Activated naive CD8-positive, alpha-beta T cell treated with anti-CD3 and anti-CD28 coated beads for 36 hours (primary cell): Measurements from ENCODE around the gene FXYD4. TPM values are rescaled to one million over a fixed set of nuclear protein-coding genes. Genes with fewer than 3 reads are reported as not detected.
"Not testable (repeated sequence)": the region's sequence is repeated elsewhere in the genome, so short reads cannot be mapped to it uniquely, and the experiment has no call there.

Source experiments
- DNase-seq: peaks from one replicate; pipeline ENCODE4 v3.0.0; 2021
- H3K27ac Mint-ChIP-seq: one replicate; pipeline ENCODE4 v1.8.0; 2022; ENCODE audit warnings: mild to moderate bottlenecking, moderate library complexity, mixed read lengths
- H3K27me3 Mint-ChIP-seq: one replicate; pipeline ENCODE4 v1.8.0; 2022; ENCODE audit warnings: mild to moderate bottlenecking, mixed read lengths
- H3K36me3 Mint-ChIP-seq: one replicate; pipeline ENCODE4 v1.8.0; 2021; ENCODE audit warnings: mild to moderate bottlenecking, mixed read lengths
- H3K4me1 Mint-ChIP-seq: one replicate; pipeline ENCODE4 v1.8.0; 2021; ENCODE audit warnings: mixed read lengths
- H3K4me3 Mint-ChIP-seq: one replicate; pipeline ENCODE4 v1.8.0; 2022; ENCODE audit warnings: mild to moderate bottlenecking, moderate library complexity, mixed read lengths
- H3K9me3 Mint-ChIP-seq: one replicate; pipeline ENCODE4 v1.8.0; 2022; ENCODE audit warnings: mixed read lengths
- total RNA-seq, 2 experiments: library from RNA; stranded (reverse); gene quantifications; one replicate each; pipeline ENCODE4 v1.2.3, GENCODE V29; 2021

The FXYD4 gene
- total RNA-seq, 2 experiments from 2014 or later, result not detected

DNA sequence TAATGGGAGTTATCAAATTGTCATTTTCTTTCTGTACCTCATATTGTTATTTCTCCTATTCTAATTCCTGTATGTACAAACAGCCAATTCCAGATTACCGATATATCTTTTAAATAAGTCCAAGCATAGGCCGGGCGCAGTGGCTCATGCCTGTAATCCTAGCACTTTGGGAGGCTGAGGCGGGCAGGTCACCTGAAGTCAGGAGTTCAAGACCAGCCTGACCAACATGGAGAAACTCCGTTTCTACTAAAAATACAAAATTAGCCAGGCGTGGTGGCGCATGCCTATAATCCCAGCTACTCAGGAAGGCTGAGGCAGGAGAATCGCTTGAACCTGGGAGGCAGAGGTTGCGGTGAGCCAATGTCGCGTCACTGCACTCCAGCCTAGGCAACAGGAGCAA is 21.8 kb downstream of the FXYD4 start:
- DNase-seq, H3K9me3 Mint-ChIP-seq, H3K27me3 Mint-ChIP-seq: not testable (repeated sequence)
- peak overlapping the region; percentile 80 for H3K27ac Mint-ChIP-seq
- H3K4me1 Mint-ChIP-seq, result peaks cover 68% of the 10 kb centered on the region
- H3K4me3 Mint-ChIP-seq, result peak overlapping the region; percentile 0
- H3K36me3 Mint-ChIP-seq, result peaks cover 80% of the 10 kb centered on the region

DNA sequence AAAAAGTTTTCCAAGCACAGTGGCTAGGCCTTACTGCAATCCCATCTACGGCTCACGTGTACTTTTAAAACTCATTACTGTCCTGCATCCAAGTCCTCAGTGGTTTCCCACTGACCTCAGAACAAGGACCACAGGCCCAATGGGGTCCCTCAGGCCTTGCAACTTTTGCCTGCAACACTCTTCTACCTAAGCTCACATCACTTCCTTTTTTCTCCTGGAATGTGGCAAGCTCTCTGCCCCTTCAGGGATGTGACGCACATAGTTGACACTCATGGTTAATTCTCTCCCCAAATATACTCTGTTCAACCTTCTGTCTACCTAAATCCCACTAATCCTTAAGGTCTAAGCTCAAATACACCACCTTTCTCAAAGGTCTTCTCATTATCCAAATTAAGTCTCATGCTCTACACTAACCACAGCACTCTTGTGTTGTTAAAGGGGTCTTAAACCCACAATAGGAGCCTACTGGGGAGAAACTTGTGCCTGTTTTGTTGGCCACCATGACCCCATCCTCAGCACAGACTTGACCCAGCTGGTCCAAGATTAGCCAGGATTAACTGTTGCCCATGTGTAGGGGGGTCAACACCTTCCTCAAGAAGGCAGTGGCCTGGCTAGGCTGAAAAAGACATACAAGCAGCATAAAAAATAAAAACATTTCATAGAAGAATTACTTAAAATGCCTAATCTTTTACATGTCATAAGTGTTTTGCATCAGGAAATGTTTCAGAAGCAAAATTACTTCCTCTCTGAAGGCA is 22.3 kb downstream of the FXYD4 start:
- no peaks in the 10 kb centered on the region for H3K9me3 Mint-ChIP-seq
- H3K27me3 Mint-ChIP-seq, result no peaks in the 10 kb centered on the region
- H3K4me1 Mint-ChIP-seq, result peaks cover 65% of the 10 kb centered on the region
- DNase-seq, result no peak
- no peak overlapping the region for H3K4me3 Mint-ChIP-seq
- peak overlapping the region; percentile 97 for H3K27ac Mint-ChIP-seq
- H3K36me3 Mint-ChIP-seq, result peaks cover 80% of the 10 kb centered on the region

DNA sequence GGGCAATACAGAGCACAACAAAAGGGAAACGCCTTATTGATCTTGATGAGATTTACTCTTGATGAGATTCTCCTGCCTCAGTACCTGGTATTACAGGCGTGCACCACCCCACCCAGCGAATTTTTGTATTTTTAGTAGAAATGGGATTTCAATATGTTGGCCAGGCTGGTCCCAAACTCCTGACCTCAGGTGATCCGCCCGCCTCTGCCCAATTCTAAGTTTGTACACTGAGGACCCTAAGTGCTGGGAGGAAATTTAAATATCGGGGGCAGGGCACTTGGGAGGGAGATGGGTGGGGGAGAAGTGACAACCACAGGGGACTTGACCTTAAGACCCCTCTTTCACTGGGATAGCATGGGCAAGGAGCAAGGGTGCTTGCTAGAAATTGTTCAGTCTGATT is 23.4 kb downstream of the FXYD4 start:
- Mint-ChIP-seq H3K36me3 (peaks cover 81% of the 10 kb centered on the region), H3K27me3 (no peaks in the 10 kb centered on the region), H3K4me3 (peak overlapping the region; percentile 89), H3K9me3 (no peaks in the 10 kb centered on the region), H3K27ac (peak overlapping the region; percentile 97), H3K4me1 (peaks cover 66% of the 10 kb centered on the region)
- no peak for DNase-seq

DNA sequence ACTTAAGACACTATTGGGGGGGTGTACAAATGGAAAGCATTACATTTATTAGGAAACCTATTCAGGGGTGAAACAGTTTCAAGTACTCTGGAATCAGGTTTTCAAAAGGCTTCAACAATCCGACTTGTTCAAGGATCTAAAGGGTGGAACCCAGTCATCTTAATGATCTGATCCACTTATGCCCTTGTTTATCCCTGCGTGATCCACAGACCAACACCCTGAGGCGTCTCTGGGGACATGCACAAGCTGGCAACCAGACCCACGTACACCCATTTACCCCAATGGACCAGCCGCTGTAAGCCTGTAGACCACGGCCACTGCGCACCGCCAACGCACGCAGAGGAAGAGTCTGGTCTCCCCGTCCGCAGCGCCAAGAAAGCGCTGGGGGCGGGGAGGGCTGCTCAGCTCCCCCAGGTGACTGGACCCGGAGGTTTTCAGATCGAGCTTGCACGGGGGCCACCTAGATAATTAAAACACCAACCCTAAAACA is 24.2 kb downstream of the FXYD4 start:
- Mint-ChIP-seq H3K4me3 (peak overlapping the region; percentile 89), H3K27ac (peak overlapping the region; percentile 97), H3K27me3 (no peaks in the 10 kb centered on the region), H3K4me1 (peaks cover 67% of the 10 kb centered on the region), H3K9me3 (no peaks in the 10 kb centered on the region), H3K36me3 (peaks cover 84% of the 10 kb centered on the region)
- DNase-seq, result peak; percentile 35

DNA sequence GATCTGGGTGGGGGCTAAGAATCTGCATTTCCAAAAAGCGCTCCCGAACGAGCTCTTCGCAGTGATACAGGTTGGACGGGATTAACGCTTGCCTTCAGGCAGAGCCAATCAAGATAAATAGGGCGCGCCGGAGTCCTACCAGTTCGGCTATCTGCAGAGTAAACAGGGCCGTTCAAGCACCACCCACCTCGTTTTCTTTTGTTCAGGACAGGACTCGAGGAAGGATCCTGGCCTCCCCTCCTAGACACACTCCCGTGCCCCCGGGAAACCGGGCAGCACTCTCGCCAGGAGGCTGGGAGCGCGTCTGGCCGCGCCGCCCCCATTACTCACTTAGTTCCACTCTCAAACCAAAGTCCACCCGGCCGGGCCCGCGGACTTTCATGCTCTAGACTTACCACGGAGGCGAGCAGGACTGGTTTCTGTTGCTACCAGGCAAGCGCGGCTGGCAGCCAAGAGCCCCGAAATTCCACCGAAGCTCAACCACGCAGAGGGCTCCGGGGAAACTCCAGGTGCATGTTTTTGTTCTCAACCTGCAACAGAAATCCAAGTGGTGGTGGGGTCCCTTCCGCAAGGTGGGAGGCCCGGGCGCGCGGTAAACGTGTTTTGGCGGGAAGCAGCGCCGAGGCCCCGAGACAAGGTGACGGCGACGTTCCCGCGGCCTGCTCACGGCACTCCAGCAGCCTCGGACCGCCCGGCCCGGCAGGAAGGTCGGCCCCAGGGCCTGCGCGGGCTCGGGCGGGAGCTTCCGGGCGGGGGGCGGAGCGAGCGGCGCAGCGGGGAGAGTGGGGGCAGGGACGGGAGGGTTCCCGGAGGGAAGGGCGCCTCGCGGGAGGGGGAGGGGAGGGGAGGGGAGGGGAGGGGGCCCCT is 24.9 kb downstream of the FXYD4 start:
- peaks cover 68% of the 10 kb centered on the region for H3K4me1 Mint-ChIP-seq
- DNase-seq, result peak; percentile 86
- peaks cover 85% of the 10 kb centered on the region for H3K36me3 Mint-ChIP-seq
- H3K9me3 Mint-ChIP-seq, result no peaks in the 10 kb centered on the region
- H3K4me3 Mint-ChIP-seq, result peak overlapping the region; percentile 93
- peak overlapping the region; percentile 97 for H3K27ac Mint-ChIP-seq
- no peaks in the 10 kb centered on the region for H3K27me3 Mint-ChIP-seq

DNA sequence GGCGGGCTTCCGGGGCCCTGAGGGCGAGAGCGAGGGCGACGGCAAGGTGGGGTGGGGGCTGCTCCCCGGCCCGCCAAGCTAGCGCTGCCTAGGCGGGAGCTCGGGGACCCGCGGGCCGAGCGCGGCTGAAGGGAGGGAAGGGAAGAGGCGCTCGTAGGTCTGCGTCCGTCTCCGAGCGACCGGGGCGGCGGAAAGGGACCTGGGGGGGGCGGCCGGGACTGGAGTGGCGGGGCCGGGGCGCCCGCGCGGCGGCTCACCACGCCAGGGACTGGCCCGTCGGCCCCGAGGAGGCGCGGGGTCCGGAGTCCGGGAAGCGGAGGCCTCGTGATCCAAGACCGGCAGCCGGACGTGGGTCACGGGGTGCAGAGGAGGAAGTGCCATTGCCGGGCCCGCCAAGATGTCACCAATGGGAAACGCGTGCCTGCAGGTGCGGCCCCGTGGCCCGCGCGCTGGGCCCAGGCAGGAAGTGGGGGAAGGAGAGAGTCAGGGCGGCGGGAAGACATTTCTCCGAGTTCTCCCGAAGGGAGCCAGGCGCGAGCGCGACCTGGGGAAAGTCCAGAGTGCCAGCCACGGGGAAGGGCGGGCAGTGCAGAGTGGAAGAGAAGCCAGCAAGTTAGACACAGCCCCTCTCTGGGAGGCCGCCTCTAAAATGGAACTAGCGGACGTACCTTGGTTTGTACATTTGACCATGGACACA is 25.6 kb downstream of the FXYD4 start:
- DNase-seq, result peak; percentile 90

DNA sequence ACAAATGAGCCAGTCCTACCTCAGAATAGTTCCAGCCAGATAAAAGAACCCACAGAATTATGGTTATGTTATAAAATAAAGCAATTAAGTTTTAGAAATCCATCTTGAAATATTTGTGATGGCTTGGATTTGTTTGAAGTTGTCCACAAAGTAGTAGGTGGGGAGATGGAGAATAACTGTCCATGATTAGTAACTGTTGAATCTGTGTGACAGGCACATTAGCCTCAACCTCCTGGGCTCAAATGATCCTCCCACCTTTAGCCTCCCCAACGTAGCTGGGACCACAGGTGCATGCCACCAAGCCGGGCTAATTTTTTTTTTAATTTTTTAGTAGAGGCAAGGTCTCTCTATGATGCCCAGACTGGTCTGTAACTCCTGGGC is 27.5 kb downstream of the FXYD4 start:
- Mint-ChIP-seq H3K4me1 (peaks cover 71% of the 10 kb centered on the region), H3K9me3 (no peaks in the 10 kb centered on the region), H3K36me3 (peaks cover 87% of the 10 kb centered on the region), H3K27me3 (no peaks in the 10 kb centered on the region), H3K4me3 (peak overlapping the region; percentile 93), H3K27ac (peak overlapping the region; percentile 98)
- no peak for DNase-seq

More for the DNA sequence above, 25.6 kb downstream of the FXYD4 start:
- H3K27ac Mint-ChIP-seq, result peak overlapping the region; percentile 98
- no peaks in the 10 kb centered on the region for H3K27me3 Mint-ChIP-seq
- H3K4me3 Mint-ChIP-seq, result peak overlapping the region; percentile 93
- peaks cover 86% of the 10 kb centered on the region for H3K36me3 Mint-ChIP-seq
- no peaks in the 10 kb centered on the region for H3K9me3 Mint-ChIP-seq
- H3K4me1 Mint-ChIP-seq, result peaks cover 69% of the 10 kb centered on the region

DNA sequence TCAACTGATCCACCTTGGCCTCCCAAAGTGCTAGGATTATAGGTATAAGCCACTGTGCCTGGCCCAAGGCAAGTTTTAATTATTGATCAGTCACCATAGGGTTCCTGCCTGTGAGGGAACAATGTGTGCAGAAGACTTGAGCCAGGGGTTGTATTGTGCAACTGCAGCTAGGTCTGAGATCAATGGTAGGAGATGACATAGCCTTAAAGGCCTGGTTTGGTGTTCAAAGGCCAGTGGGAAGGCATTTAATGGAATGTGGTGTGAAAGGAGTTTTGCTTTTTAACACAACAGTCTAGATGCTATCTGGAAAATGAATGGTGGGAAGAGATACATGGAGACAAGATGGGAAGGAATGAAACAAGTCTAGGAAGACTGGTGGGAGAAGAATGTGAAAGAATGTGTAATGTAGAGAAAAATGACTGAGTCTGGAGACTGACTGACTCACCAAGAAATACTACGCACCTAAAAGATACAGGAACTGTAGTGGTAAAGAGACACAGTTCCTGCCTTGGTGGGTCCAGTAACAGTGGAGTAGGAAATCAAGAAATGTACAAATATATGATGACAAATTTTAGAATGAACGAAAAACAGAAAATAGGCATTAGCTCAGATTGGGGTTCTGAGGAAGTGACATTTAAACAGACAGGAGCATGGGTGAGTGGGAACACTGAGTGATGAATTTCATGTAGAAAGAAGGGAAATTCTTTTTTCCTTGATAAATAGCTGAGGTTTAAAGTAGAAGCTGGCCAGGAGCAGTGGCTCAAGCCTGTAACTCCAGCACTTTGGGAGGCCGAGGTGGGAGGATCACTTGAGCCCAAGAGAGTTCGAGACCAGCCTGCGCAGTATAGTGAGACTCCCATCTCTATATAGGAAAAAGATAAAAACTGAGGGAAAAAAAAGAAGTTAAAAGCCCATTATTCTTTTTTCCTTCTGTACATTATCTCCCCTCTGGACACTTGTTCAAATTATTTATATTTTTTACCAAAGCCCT is 28.2 kb downstream of the FXYD4 start:
- Mint-ChIP-seq H3K27ac (peak overlapping the region; percentile 92), H3K36me3 (peaks cover 90% of the 10 kb centered on the region), H3K4me1 (peaks cover 75% of the 10 kb centered on the region)

DNA sequence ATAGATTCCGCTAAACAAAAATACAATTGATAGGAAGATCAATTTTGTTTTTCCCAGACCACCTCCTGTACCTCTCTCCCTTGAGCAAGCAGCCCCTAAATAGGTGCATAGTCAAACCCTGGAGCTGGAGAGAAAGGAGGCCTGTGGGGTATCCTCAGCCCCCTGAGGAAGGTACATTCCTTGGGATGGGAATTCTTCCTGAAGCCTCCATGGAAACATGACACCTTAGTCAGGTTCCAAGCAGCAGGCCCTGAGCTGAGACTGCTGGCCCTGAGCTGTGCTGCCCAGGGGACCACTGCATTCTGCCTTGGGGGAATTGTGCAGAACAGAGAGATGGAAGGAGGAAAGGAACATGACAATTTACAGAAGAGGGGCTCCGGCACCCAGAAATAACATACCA is 30.2 kb downstream of the FXYD4 start:
- Mint-ChIP-seq H3K36me3 (peaks cover 91% of the 10 kb centered on the region), H3K27ac (peak overlapping the region; percentile 59)

More for the DNA sequence above, 28.2 kb downstream of the FXYD4 start:
- Mint-ChIP-seq H3K4me3 (peak overlapping the region; percentile 93), H3K9me3 (no peaks in the 10 kb centered on the region), H3K27me3 (no peaks in the 10 kb centered on the region)
- no peak for DNase-seq

DNA sequence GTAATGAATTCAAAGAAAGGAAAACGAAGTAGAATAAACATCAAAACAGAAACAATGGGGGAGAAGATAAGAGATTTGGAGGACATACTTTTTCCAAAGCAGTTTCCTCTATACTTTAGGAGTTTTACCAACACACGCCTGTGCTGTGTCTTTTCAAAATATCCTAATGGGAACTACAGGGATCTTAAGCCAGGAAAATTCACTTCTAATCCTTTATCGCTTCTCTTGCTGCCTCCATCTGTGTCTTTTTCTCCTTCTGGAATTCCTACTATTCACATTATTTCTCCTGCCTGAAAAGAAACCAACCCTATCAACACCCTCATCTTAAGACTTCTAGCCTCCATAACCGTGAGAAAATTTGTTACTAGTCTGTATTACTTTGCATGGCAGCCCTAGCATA is 30.7 kb downstream of the FXYD4 start:
- H3K4me3 Mint-ChIP-seq, result peak overlapping the region; percentile 87
- no peaks in the 10 kb centered on the region for H3K9me3 Mint-ChIP-seq
- peak overlapping the region; percentile 59 for H3K27ac Mint-ChIP-seq
- no peaks in the 10 kb centered on the region for H3K27me3 Mint-ChIP-seq
- DNase-seq, result no peak
- H3K4me1 Mint-ChIP-seq, result peaks cover 65% of the 10 kb centered on the region
- H3K36me3 Mint-ChIP-seq, result peaks cover 90% of the 10 kb centered on the region

More for the DNA sequence above, 30.2 kb downstream of the FXYD4 start:
- peaks cover 65% of the 10 kb centered on the region for H3K4me1 Mint-ChIP-seq
- no peaks in the 10 kb centered on the region for H3K9me3 Mint-ChIP-seq
- H3K27me3 Mint-ChIP-seq, result no peaks in the 10 kb centered on the region
- DNase-seq, result no peak
- peak overlapping the region; percentile 87 for H3K4me3 Mint-ChIP-seq

DNA sequence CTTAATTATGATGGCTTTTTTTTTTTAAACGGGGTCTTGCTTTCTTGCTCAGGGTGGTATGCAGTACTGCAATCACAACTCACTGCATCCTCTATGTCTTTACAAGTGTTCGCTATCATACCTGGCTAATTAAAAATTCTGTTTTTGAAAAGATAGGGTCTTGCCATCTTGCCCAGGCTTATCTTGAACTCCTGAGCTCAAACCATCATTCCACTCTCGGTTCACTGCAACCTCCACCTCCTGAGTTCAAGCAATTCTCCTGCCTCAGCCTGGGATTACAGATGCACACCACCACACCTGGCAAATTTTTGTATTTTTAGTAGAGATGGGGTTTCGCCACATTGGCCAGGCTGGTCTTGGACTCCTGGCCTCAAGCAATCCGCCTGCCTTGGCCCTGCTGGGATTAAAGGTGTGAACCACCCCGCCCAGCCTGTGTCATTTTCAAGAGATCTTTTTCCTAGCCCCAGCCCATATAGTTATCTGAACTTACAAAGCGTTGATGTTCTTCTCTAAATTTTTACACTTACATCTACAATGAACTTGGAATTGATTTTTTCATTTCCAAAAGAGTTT is 31.5 kb downstream of the FXYD4 start:
- Mint-ChIP-seq H3K4me3 (peak overlapping the region; percentile 87), H3K4me1 (peaks cover 62% of the 10 kb centered on the region), H3K36me3 (peaks cover 88% of the 10 kb centered on the region), H3K27me3 (peaks cover 3% of the 10 kb centered on the region), H3K27ac (peak overlapping the region; percentile 59), H3K9me3 (no peaks in the 10 kb centered on the region)
- DNase-seq, result no peak

DNA sequence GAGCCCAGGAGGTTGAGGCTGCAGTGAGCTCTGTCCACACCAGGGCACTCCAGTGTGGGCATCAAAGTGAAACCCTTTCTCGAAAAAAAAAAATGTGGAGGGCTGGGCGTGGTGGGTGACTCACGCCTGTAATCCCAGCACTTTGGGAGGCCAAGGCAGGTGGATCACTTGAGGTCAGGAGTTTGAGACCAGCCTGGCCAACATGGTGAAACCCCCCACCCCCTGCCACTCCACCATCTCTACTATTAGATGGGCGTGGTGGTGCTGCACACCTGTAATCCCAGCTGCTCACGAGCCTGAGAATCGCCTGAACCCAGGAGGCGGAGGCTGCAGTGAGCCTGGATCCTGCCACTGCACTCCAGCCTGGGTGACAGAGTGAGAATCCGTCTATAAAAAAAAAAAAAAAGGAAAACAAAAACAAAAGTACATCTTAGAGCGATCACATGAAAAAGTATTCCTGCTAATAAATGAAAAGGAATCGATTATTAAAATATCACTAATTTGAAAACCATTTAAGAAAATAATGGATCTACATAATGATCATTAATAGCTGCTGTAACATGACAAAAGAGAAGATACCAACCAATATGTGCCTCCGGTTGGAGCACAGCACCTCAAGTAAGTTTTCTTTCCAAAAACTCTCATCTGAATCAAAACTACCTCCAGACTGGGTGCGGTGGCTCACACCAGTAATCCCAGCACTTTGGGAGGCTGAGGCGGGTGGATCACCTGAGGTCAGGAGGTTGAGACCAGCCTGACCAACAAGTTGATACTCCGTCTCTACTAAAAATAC is 32.7 kb downstream of the FXYD4 start:
- peaks cover 84% of the 10 kb centered on the region for H3K36me3 Mint-ChIP-seq
- H3K4me3 Mint-ChIP-seq, result peak overlapping the region; percentile 87

DNA sequence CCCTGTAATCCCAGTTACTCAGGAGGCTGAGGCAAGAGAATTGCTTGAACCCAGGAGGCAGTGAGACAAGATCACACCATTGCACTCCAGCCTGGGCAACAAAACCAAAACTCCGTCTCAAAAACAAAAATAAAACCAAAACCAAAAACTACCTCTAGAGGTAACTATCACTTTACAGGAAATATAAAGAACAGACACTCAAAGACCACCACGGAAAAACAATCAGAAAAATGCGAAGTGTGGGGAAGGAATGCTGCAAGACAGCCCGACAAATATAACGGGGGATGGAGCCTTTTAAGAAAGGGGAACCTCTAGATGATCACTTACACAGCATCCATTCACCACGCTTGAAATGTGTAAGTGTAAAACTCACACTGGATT is 33.3 kb downstream of the FXYD4 start:
- H3K4me1 Mint-ChIP-seq, result peaks cover 55% of the 10 kb centered on the region
- H3K27ac Mint-ChIP-seq, result peak overlapping the region; percentile 86
- peaks cover 3% of the 10 kb centered on the region for H3K27me3 Mint-ChIP-seq
- H3K4me3 Mint-ChIP-seq, result peak overlapping the region; percentile 87
- DNase-seq, result no peak
- H3K36me3 Mint-ChIP-seq, result peaks cover 82% of the 10 kb centered on the region
- H3K9me3 Mint-ChIP-seq, result no peaks in the 10 kb centered on the region

More for the DNA sequence above, 32.7 kb downstream of the FXYD4 start:
- DNase-seq, result no peak
- H3K27ac Mint-ChIP-seq, result peak overlapping the region; percentile 86
- H3K27me3 Mint-ChIP-seq, result peaks cover 3% of the 10 kb centered on the region
- no peaks in the 10 kb centered on the region for H3K9me3 Mint-ChIP-seq
- peaks cover 57% of the 10 kb centered on the region for H3K4me1 Mint-ChIP-seq
